GM10847 (cell line): Measurements from ENCODE around the gene TARM1.

Experiments
- POLR2A ChIP-seq: IDR thresholded peaks from 2 replicates; pipeline ENCODE4 v1.6.1; 2011; ENCODE audit not compliant: insufficient read length; ENCODE audit errors: extremely low read depth

Gene TARM1

DNA sequence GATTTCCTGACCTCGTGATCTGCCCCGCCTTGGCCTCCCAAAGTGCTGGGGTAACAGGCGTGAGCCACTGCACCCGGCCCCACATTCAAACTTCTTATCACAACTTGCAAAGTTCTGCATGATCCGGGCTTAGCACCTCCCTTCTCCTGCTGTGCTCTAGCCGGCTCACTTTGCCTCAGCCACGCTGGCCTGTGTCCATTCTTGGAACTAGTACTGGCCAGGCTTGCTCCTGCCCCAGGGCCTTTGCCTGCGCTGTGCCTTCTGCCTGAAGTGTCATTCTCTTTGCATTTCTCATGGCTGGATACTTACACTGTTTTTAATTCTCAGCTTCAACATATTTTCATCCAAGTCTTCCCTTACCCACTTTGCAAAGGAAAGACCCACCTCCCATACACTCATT is 59.8 kb downstream of the TARM1 start:
- TF ChIP-seq POLR2A: no peak
